SK-N-DZ (cell line): ENCODE data around the gene FAM210A.
"Not testable (repeated sequence)": the region's sequence is repeated elsewhere in the genome, so short reads cannot be mapped to it uniquely, and the experiment has no call there.

ENCODE experiments used
- DNase-seq: peaks from one replicate; pipeline ENCODE4 v3.0.0-alpha.2; 2015; ENCODE audit warnings: low spot score

Gene FAM210A

GRCh38 chr18:13703899-13704298 lies 22.5 kb downstream of the FAM210A start:
- DNase-seq: peak; percentile 20

- no peak for DNase-seq
Observed at GRCh38 chr18:13700153-13700552, 26.2 kb downstream of the FAM210A start.

DNA sequence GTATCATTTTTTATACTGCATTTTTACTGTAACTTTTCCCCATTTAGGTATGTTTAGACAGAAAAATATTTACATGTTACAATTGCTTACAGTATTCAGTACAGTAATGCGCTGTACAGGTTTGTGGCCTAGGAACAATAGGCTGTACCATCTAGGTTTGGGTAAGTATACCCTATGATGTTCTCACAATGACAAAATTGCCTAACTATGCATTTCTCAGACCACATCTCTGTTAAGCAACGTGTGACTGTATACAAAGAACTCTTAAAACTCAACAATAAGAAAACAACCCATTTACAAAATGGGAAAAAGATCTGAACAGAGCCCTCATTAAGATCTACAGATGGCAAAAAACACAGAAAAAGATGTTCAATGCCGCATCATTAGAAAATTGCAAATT lies 29.4 kb downstream of the FAM210A start:
- DNase-seq: no peak

GRCh38 chr18:13695337-13695736 lies 31.0 kb downstream of the FAM210A start:
- not testable (repeated sequence) for DNase-seq

DNA sequence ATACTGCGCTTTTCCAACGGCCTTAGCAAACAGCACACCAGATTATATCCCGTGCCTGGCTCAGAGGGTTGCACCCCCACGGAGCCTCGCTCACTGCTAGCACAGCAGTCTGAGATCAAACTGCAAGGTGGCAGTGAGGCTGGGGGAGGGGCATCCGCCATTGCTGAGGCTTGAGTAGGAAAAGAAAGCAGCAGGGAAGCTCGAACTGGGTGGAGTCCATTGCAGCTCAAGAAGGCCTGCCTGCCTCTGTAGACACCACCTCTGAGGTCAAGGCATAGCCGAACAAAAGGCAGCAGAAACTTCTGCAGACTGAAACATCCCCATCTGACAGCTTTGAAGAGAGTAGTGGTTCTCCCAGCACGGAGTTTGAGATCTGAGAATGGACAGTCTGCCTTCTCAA lies 36.3 kb downstream of the FAM210A start:
- DNase-seq: not testable (repeated sequence)

DNA sequence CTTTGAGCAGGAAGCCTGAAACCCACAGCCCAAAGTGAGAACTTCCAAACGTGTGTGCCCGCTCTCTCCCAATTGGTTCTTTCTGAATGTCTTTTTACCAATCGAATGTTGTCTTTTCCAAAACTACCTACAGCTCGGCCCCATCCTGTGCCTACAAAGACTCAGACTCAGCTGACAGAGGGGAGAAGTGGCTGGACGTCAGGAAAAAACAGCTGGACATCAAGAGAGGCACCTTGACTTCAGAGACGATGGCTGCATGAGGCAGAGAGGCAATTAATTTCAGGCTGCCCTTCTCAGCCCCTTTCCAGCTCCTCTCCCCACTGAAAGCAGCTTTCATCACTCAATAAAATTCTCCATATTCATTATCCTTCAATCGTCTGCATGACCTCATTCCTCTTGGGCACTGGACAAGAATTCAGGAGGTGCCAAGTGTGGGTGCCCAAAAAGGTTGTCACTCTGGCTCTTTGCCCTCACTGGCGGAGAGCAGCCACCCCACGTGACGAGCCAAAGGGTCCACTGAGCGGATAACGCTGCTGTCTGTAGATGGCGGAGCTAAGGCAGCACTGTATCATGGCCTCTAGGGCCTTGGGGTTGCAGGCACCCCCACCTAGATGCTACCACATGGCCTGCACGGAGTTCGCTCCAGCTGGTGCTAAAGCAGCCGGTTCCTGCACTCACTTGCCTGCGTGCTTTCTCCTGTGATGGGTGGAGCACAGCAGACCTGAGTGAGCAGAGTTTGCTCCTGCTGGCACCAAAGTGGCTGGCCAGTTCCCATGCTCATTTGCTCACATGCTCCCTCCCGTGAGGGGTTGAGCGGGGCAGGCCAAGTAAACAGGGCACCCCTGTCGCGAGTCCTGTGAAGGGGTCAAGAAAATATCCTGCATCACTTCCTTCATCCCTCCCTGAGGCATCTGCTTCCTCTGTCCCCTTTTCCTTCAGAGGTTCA lies 37.9 kb downstream of the FAM210A start:
- DNase-seq: no peak

DNA sequence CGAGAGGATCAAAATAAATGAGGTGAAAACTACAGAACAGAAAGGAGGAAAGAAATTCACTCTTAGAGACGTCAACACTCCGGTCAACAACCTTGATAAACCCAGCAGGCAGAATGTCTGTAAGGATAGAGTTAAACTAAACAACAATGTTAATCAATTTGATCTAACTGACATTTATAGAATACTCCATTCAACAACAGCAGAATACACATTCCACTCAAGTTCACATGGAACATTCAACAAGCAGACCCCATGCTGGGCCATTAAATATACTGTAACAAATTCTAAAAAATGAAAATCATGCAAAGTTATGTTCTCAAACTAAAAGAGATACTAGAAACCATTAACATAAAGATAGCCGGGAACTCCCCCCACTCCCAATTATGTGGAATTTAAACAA lies 41.8 kb downstream of the FAM210A start:
- DNase-seq: no peak

DNA sequence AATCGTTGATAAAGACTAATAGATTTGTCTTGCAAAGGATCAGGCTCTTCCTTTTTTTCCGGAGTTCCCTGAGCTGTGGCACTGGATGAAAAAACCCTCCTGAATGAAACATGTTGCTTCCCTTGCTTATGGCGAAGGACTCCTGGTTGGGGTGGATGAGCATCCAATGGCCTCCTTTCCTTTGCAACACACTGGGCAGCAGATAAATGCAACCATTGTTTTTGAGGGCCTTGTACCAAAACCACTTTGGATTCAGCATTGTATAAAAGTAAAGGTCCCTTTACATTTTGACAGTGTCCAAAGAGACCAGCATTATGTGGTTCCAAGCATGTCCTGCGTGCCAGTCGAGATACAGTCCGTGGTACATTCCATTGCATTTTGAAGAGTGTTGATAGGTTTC lies 44.7 kb downstream of the FAM210A start:
- DNase-seq: no peak

GRCh38 chr18:13680612-13681011 lies 45.7 kb downstream of the FAM210A start:
- DNase-seq: peak; percentile 17

- not testable (repeated sequence) for DNase-seq
Observed at GRCh38 chr18:13677350-13677749, 49.0 kb downstream of the FAM210A start.

GRCh38 chr18:13676471-13676870 lies 49.9 kb downstream of the FAM210A start:
- no peak for DNase-seq

DNA sequence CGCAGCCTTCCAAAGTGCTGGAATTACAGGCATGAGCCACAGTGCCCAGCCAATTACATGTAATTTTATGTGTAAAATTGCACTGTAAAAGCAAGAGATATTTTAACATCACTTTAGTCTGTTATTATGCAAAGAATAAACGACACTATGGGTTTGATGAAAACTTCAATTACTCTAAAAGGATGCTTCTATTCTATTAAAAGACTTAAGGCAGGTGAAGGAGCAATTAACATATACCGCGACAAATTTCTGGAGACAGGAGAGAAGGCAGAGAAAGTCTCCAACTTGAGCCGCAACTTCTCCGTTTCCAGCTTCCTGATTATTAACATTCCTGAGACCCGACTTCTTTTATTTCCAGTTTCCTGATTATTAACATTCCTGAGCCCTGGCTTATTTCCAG lies 53.7 kb downstream of the FAM210A start:
- DNase-seq: no peak

GRCh38 chr18:13661779-13662256 lies 64.5 kb downstream of the FAM210A start:
- DNase-seq: no peak

- no peak for DNase-seq
Observed at GRCh38 chr18:13661051-13661778, 65.1 kb downstream of the FAM210A start.

DNA sequence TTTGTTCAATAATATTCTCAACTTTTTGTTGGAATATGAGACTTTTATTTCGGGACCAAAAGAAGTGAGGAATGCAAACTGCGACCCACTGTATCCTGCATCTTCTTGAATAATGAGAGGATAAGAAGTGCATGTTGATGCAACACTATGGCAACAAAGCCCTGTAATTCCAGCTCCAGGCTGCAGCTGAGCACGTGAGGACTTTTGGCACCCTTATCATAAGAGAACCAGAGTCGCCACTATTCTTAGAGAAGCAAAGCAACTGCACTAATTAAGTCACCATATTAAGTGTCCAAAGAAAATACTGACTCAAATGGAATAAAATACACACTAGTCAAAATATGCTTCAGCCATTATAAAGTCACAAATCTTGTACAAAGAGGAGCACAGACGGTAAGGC lies 65.8 kb downstream of the FAM210A start:
- no peak for DNase-seq

DNA sequence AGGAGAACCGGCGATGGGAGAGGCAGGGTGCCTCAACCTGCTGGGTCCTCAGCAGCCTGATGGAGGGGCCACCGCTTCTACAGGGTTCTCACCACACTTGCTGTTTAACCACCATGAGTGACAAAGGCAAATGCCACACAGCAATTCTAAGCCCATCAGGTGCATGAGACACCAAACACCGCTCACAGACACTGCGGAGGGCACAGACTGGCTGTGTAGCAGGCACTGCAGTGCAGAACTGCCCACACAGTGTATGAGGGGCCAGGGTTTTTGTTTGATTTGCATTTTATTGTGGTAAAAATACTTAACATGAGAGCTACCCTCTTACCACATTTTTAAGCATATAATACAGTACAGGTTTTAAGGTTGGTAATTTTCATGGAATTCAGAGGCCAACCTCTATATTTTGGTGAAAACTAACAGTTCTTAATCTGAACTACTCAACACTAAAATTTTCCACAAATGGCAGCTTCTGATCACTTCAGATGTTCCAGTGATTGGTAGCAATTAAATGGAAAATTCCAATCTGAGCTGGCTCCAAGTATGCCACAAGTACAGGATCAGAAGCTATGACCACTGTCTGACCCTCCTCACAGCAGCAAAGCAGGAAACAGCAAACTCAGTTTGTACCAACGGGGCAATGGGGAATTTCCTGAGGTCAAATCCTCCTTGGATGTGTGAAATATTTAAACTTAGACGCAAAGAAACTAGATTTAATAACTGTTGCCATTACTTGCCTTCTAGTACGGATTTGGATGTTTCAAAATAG lies 67.7 kb downstream of the FAM210A start:
- no peak for DNase-seq

GRCh38 chr18:13657974-13658373 lies 68.4 kb downstream of the FAM210A start:
- DNase-seq: peak; percentile 22

DNA sequence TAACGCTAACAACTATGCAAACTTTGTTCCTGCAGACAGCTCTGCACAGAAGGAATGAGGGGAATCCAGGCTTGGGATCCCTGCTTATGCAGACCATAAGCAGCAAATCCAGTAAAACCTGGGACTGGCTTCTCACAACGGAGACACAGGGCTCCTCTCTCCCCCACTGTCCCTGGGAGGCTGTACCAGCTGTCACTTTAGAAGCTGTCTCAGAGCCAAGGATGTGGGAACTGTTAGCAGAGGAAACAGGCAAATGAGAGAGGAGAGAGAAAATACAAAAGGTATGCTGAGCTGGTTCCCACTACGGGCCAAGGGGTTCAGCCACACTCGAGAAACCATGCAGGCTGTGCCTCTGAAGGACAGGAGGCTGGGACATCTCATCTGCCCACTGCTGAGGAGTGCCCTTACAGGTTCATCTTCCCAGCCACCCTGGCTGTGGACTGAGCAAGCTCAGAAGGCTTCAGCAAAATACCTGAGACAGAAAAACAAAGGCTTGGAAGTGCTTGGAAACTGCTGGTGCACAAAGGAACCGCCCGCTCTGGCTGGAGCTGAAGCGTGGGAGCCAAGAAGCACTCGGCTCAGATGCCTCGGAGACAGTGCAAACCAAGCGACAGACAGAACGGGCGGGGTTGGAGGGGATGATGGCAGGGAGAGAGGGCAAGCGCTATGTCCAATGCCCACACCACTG lies 72.5 kb downstream of the FAM210A start:
- DNase-seq: no peak

GRCh38 chr18:13649397-13650390 lies 76.7 kb downstream of the FAM210A start:
- no peak for DNase-seq

- no peak for DNase-seq
Observed at GRCh38 chr18:13647761-13648160, 78.6 kb downstream of the FAM210A start.
